Transverse colon (tissue), 4 donors: ENCODE measurements around the gene FNDC1.

Experiments
- CTCF ChIP-seq, 5 experiments: fragments of 200-600 bp in 3 of 5; fragments of 450-650 bp in 2 of 5; sonication (generic) in 3 of 5; IDR thresholded peaks; 1 replicate in 2 of 5; 2 replicates in 3 of 5; pipeline ENCODE4 v1.5.1; 2016 to 2017; ENCODE audit warnings: antibody characterized with exemption in 5 of 5, inconsistent platforms in 3 of 5, mild to moderate bottlenecking in 2 of 5, moderate library complexity in 1 of 5
- EP300 ChIP-seq: sonication (generic); formaldehyde crosslinking; IDR thresholded peaks from one replicate; pipeline ENCODE4 v1.6.1; 2017; ENCODE audit warnings: antibody characterized with exemption, low read depth
- POLR2A ChIP-seq: fragments of 450-650 bp; IDR thresholded peaks from one replicate; pipeline ENCODE4 v1.6.1; 2016; ENCODE audit warnings: antibody characterized with exemption, mild to moderate bottlenecking, moderate library complexity
- POLR2AphosphoS5 ChIP-seq, 3 donors: sonication (generic); formaldehyde crosslinking; IDR thresholded peaks; one replicate each; pipeline ENCODE4 v1.6.1; 2016; ENCODE audit warnings: antibody characterized with exemption in 3 of 3

- TF ChIP-seq CTCF (IDR thresholded peaks at IDR 0.05) (no peak), POLR2AphosphoS5 (IDR thresholded peaks at IDR 0.05) (no peak), POLR2A (no peak), EP300 (no peak)
Measured at GRCh38 chr6:159301277-159301676, 132.1 kb downstream of the FNDC1 start.
